ENCODE results near the gene KRT31. TPM values are rescaled to one million over a fixed set of nuclear protein-coding genes. Genes with fewer than 3 reads are reported as not detected.

The KRT31 gene
- total and polyA plus RNA-seq, 2 donors (not counting 1 experiment from before 2014, with no cell fraction given): not detected

- Mint-ChIP-seq H3K4me1 (no peaks in the 10 kb centered on the region), H3K27me3 (peaks cover 56% of the 10 kb centered on the region), H3K27ac (no peak overlapping the region), H3K9me3 (ENCODE audit: insufficient read depth) (peaks cover 2% of the 10 kb centered on the region), H3K4me3 (no peak overlapping the region)
- no peak overlapping the region for H3K27ac ChIP-seq (ENCODE audit: low read length in 2 of 2)
- ChIA-PET POLR2A (no interaction called here), CTCF (no interaction called here)
- intact Hi-C loops (cut with micrococcal nuclease): no loop called here
- peaks cover 0 to 7% (median 1%) of the 10 kb centered on the region in 4 experiments for H3K27me3 ChIP-seq (replicated peaks in 1 of 4; ENCODE audit: control extremely low read depth in 1 of 4, control insufficient read depth in 3 of 4, insufficient read depth in 4 of 4, low read length in 3 of 4)
- H3K4me3 ChIP-seq (ENCODE audit: control extremely low read depth in 1 of 5, extremely low read depth in 1 of 5, insufficient read depth in 1 of 5, low read depth in 2 of 5, low read length in 4 of 5): no peak overlapping the region
- H3K79me2 ChIP-seq (ENCODE audit: control insufficient read depth, insufficient read depth, low read length): no peaks in the 10 kb centered on the region
- WGBS (ENCODE audit: insufficient coverage): 86% methylated on average over 3 of the region's 5 CpGs
- H3K9me3 ChIP-seq (ENCODE audit: control extremely low read depth in 1 of 3, control insufficient read depth in 2 of 3, insufficient read depth in 1 of 3, low read length in 2 of 3): no peaks in the 10 kb centered on the region
- no peak overlapping the region for H3K4me2 ChIP-seq (replicated peaks; ENCODE audit: low read depth, low read length, poor library complexity, severe bottlenecking)
- H3K9ac ChIP-seq (ENCODE audit: low read length): no peak overlapping the region
- DNase-seq: no peak
- no peak for TF ChIP-seq CTCF (IDR thresholded peaks at IDR 0.05)
- TF ChIP-seq EZH2 (IDR thresholded peaks at IDR 0.05; ENCODE audit: borderline replicate concordance, insufficient read depth, low read depth, low read length, poor library complexity, severe bottlenecking): no peak
- no peaks in the 10 kb centered on the region for H3K36me3 ChIP-seq (replicated peaks in 1 of 2; ENCODE audit: control extremely low read depth in 1 of 2, control insufficient read depth in 1 of 2, extremely low read depth in 1 of 2, insufficient read depth in 2 of 2, low read length in 1 of 2)
- H2AFZ ChIP-seq (ENCODE audit: insufficient read depth, low read depth, low read length, poor library complexity, severe bottlenecking): no peak overlapping the region
- no peak for ATAC-seq (ENCODE audit: low read depth)
- H3K4me1 ChIP-seq (ENCODE audit: control insufficient read depth in 2 of 2, insufficient read depth in 2 of 2, low read length in 2 of 2): no peaks in the 10 kb centered on the region
- no peaks in the 10 kb centered on the region for H4K20me1 ChIP-seq (ENCODE audit: control insufficient read depth, insufficient read depth, low read length, poor library complexity, severe bottlenecking)
Measured at GRCh38 chr17:41393294-41393693, 4.1 kb downstream of the KRT31 start.

- no peak overlapping the region for H3K4me3 Mint-ChIP-seq
- H3K27ac Mint-ChIP-seq: no peak overlapping the region
- H3K27me3 Mint-ChIP-seq: peaks cover 53% of the 10 kb centered on the region
- DNase-seq (no peak), ATAC-seq (ENCODE audit: low read depth) (no peak)
- CTCF ChIA-PET: no interaction called here
- no peaks in the 10 kb centered on the region for H3K4me1 ChIP-seq (ENCODE audit: control insufficient read depth in 2 of 2, insufficient read depth in 2 of 2, low read length in 2 of 2)
- no peaks in the 10 kb centered on the region for H3K79me2 ChIP-seq (ENCODE audit: control insufficient read depth, insufficient read depth, low read length)
- H3K9me3 ChIP-seq (ENCODE audit: control extremely low read depth in 1 of 3, control insufficient read depth in 2 of 3, insufficient read depth in 1 of 3, low read length in 2 of 3): peaks cover 0 to 5% (median 3%) of the 10 kb centered on the region in 3 donors
- no peak overlapping the region for H3K4me3 ChIP-seq (ENCODE audit: control extremely low read depth in 1 of 5, extremely low read depth in 1 of 5, insufficient read depth in 1 of 5, low read depth in 2 of 5, low read length in 4 of 5)
- POLR2A ChIA-PET: no interaction called here
- TF ChIP-seq EZH2 (IDR thresholded peaks at IDR 0.05; ENCODE audit: borderline replicate concordance, insufficient read depth, low read depth, low read length, poor library complexity, severe bottlenecking): no peak
- no peak for TF ChIP-seq CTCF (IDR thresholded peaks at IDR 0.05)
- no CpG with 5 or more reads among the region's 1 CpG for WGBS (ENCODE audit: insufficient coverage)
- H3K9ac ChIP-seq (ENCODE audit: low read length): no peak overlapping the region
- H3K4me2 ChIP-seq (replicated peaks; ENCODE audit: low read depth, low read length, poor library complexity, severe bottlenecking): no peak overlapping the region
- no peaks in the 10 kb centered on the region for H3K36me3 ChIP-seq (replicated peaks in 1 of 2; ENCODE audit: control extremely low read depth in 1 of 2, control insufficient read depth in 1 of 2, extremely low read depth in 1 of 2, insufficient read depth in 2 of 2, low read length in 1 of 2)
- H3K27me3 ChIP-seq (replicated peaks in 1 of 4; ENCODE audit: control extremely low read depth in 1 of 4, control insufficient read depth in 3 of 4, insufficient read depth in 4 of 4, low read length in 3 of 4): peaks cover 0 to 10% (median 1%) of the 10 kb centered on the region in 4 experiments
- no peaks in the 10 kb centered on the region for H4K20me1 ChIP-seq (ENCODE audit: control insufficient read depth, insufficient read depth, low read length, poor library complexity, severe bottlenecking)
- no peaks in the 10 kb centered on the region for H3K4me1 Mint-ChIP-seq
- peaks cover 4% of the 10 kb centered on the region for H3K9me3 Mint-ChIP-seq (ENCODE audit: insufficient read depth)
- H2AFZ ChIP-seq (ENCODE audit: insufficient read depth, low read depth, low read length, poor library complexity, severe bottlenecking): no peak overlapping the region
- H3K27ac ChIP-seq (ENCODE audit: low read length in 2 of 2): no peak overlapping the region
- intact Hi-C loops (cut with micrococcal nuclease): no loop called here
Measured at GRCh38 chr17:41392278-41392677, 5.1 kb downstream of the KRT31 start.

Data from B cell (primary cell).